Heart left ventricle (tissue), 16 donors: ENCODE data around the gene ANKRD22. TPM values are rescaled to one million over a fixed set of nuclear protein-coding genes. Genes with fewer than 3 reads are reported as not detected.

Experiments
- ATAC-seq, 4 donors: fragments of 200-7000 bp; cut with Tn5 transposase; one replicate each; pipeline ENCODE4 v1.9.1; 2020 to 2022; ENCODE audit warnings: moderate library complexity in 4 of 4, mild to moderate bottlenecking in 3 of 4, moderate number of reproducible peaks in 1 of 4
- DNase-seq, 5 donors: peaks; one replicate each; pipeline ENCODE4 v3.0.0-alpha.2; 2020
- H3K27ac ChIP-seq, 12 donors: fragments of 200-600 bp; sonication (generic) in 4 of 12; one replicate each; pipeline versions ENCODE4 v1.5.0 to v1.8.0; 2016 to 2022; ENCODE audit warnings: mild to moderate bottlenecking in 2 of 12
- H3K27me3 ChIP-seq, 9 donors: fragments of 200-600 bp; sonication (generic) in 2 of 9; one replicate each; pipeline versions ENCODE4 v1.5.1 to v1.8.0; 2016 to 2022; ENCODE audit warnings: mild to moderate bottlenecking in 3 of 9
- H3K36me3 ChIP-seq, 9 donors: fragments of 200-600 bp; sonication (generic) in 2 of 9; one replicate each; pipeline versions ENCODE4 v1.5.0 to v1.8.0; 2018 to 2022; ENCODE audit warnings: mild to moderate bottlenecking in 2 of 9
- H3K4me1 ChIP-seq, 12 donors: fragments of 200-600 bp; sonication (generic) in 4 of 12; one replicate each; pipeline versions ENCODE4 v1.5.0 to v1.8.0; 2016 to 2022; ENCODE audit warnings: mild to moderate bottlenecking in 3 of 12
- H3K4me3 ChIP-seq, 12 donors: fragments of 200-600 bp; sonication (generic) in 4 of 12; one replicate each; pipeline versions ENCODE4 v1.5.0 to v1.8.0; 2017 to 2022; ENCODE audit warnings: mild to moderate bottlenecking in 9 of 12, moderate library complexity in 4 of 12
- H3K9me3 ChIP-seq, 12 donors: fragments of 200-600 bp; sonication (generic) in 4 of 12; one replicate each; pipeline versions ENCODE4 v1.5.0 to v1.8.0; 2016 to 2022; ENCODE audit warnings: mild to moderate bottlenecking in 1 of 12
- CTCF ChIP-seq, 12 donors: fragments of 200-600 bp; sonication (generic) in 4 of 12; IDR thresholded peaks; one replicate each; pipeline versions ENCODE4 v1.5.0 to v1.8.0; 2018 to 2022; ENCODE audit warnings: antibody characterized with exemption in 12 of 12, mild to moderate bottlenecking in 5 of 12
- POLR2A ChIP-seq, 2 donors: fragments of 450-650 bp; IDR thresholded peaks; one replicate each; pipeline ENCODE4 v1.6.1; 2017; ENCODE audit warnings: antibody characterized with exemption in 2 of 2, mild to moderate bottlenecking in 2 of 2, moderate library complexity in 2 of 2
- WGBS, 4 donors: extraction: QIAGEN DNeasy Blood & Tissue Kit in 2 of 4; methylation state at CpG; one replicate each; pipeline versions ENCODE4 v1.1.5 to v1.1.7; 2013 to 2018; 5-methylcytosine and 5-hydroxymethylcytosine counted together
- intact Hi-C, 10 donors: fragments of 100-400 bp; cut with DNase I; formaldehyde crosslinking; loops; one replicate each; pipeline versions ENCODE4 v1.11.1 to v1.14.2; 2022
- polyA plus RNA-seq, 2 donors: library from polyadenylated mRNA; stranded (reverse); fragments of 200-250 nt; gene quantifications; one replicate each; pipeline ENCODE4 v1.2.3, GENCODE V29; 2013
- total RNA-seq, 9 donors: library from RNA; depleted of rRNA in 2 of 9; stranded (reverse); fragments of >200 nt in 2 of 9; fragmentation: NEBNext Ultra II Directional in 3 of 9; extraction: Animal tissue kit (Norgen Biotek cat#: 25700) in 3 of 9; gene quantifications; one replicate each; pipeline versions ENCODE4 v1.1.0 to v1.2.4, GENCODE V29; 2016 to 2023
- donor health status: ischemic (EF 13 %, LVEDD 7.1; RV severe dilation, severe dysfunction).
- donor health status: healthy with polysubstance abuse.
- donor health status: DM: no; HTN: yes; CAD: no.
- donor health status: DM: no; HTN: no; CAD: no.
- donor health status: ischemic (EF 25% LVEDD 6.9; RV normal size, moderate dysfunction).
- donor health status: ischemic (EF 25% LVEDD 5.7; RV mildly dilated, moderate dysfunction).
- donor health status: healthy.
- donor health status: DM: yes; HTN: yes; CAD: no.
- donor health status: ischemic (EF 35%, LVEDD 5.7; RV mildly dilated, moderate dysfunction).
- donor health status: nonischemic (EF 11% LVEDD 7.7; RV severe dilation, severe dysfunction).
- donor health status: DM: yes; HTN: yes; CAD: no.
- donor health status: PGD.
- donor health status: ischemic (EF 29% LVEDD 5.4; RV normal size, mild dysfunction).
- donor health status: nonischemic (EF 23%, LVEDD 6.1; RV moderate dilation, normal function).

ANKRD22 gene
- total and polyA plus RNA-seq, 11 donors: 0.12 to 5.9 (median 0.52) TPM; not detected in 8

DNA sequence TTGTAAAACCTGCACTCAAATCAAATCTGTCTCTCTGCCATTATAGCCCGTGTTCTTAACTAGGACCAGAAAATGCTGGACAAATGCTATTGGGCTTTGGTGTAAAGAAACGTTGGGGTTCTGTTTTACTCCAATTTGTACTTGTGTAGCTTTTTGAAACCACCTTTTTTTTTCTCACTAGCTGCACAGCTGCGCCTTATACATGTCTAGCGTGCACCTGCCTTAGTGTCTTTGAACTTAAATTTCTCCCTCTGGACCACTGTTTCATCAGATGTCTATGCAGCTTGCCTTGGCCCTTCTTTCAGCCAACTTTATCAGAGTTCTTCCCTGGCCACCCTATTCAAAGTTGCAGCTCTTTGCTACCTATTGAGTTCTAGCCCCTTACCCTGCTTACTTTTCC is 42.0 kb downstream of the ANKRD22 start:
- 69 to 84% (median 74%) methylated on average over 4 of the region's 4 CpGs for WGBS, 4 donors
- ATAC-seq: no peak
- intact Hi-C loops: loop anchor here in 6 of 10 donors (5.0 to 10.0 kb wide), 5 partner anchors 115 to 245 kb away; no protein-coding TSS in a partner anchor

GRCh38 chr10:88805924-88806323 is 45.7 kb downstream of the ANKRD22 start:
- intact Hi-C loops: loop anchor here in 2 of 10 donors (5.0 to 10.0 kb wide), 3 partner anchors 111 to 239 kb away; no protein-coding TSS in a partner anchor
- no peaks in the 10 kb centered on the region for H3K4me1 ChIP-seq
- H3K27me3 ChIP-seq: peaks cover 0 to 4% (median 0%) of the 10 kb centered on the region in 9 donors
- H3K9me3 ChIP-seq: no peaks in the 10 kb centered on the region
- 73 to 87% (median 78%) methylated on average over 3 of the region's 3 CpGs for WGBS, 4 donors
- no peak overlapping the region for H3K27ac ChIP-seq
- ATAC-seq (no peak), DNase-seq (no peak)
- H3K4me3 ChIP-seq: no peak overlapping the region
- H3K36me3 ChIP-seq: no peaks in the 10 kb centered on the region
- no peak for TF ChIP-seq CTCF (IDR thresholded peaks at IDR 0.05)
- no peak for TF ChIP-seq POLR2A (IDR thresholded peaks at IDR 0.05)

More for the DNA sequence above, 42.0 kb downstream of the ANKRD22 start:
- no peak for DNase-seq
- H3K4me1 ChIP-seq: no peaks in the 10 kb centered on the region
- H3K27ac ChIP-seq: no peak overlapping the region
- no peaks in the 10 kb centered on the region for H3K36me3 ChIP-seq
- H3K4me3 ChIP-seq: no peak overlapping the region
- peaks cover 0 to 8% (median 0%) of the 10 kb centered on the region in 9 donors for H3K27me3 ChIP-seq
- no peak for TF ChIP-seq POLR2A (IDR thresholded peaks at IDR 0.05)
- no peak for TF ChIP-seq CTCF (IDR thresholded peaks at IDR 0.05)
- H3K9me3 ChIP-seq: no peaks in the 10 kb centered on the region

DNA sequence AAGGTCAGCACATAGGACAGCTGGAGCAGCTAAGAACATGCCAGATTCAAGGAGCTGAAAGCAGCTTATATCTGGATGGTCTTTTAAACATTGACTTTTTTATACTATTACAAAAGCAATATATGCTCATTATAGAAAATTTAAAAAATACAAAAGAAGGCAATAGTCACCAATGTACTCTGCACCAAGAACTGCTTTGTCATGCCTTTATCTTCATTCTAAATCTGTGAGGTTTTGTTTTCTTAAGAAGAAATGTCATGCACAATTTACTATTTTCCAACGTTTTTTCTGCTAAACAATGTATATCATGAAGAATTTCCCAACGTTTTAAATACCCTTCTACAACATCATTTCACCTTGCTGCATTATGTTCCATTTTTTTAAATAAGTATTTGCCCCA is 46.3 kb downstream of the ANKRD22 start:
- intact Hi-C loops: loop anchor here in 2 of 10 donors (5.0 to 10.0 kb wide), 3 partner anchors 111 to 238 kb away; no protein-coding TSS in a partner anchor
- Histone ChIP-seq H3K36me3 (no peaks in the 10 kb centered on the region), H3K27me3 (peaks cover 0 to 4% (median 0%) of the 10 kb centered on the region in 9 donors), H3K27ac (no peak overlapping the region), H3K4me3 (no peak overlapping the region), H3K9me3 (no peaks in the 10 kb centered on the region), H3K4me1 (no peaks in the 10 kb centered on the region)
- TF ChIP-seq CTCF (IDR thresholded peaks at IDR 0.05) (no peak), POLR2A (IDR thresholded peaks at IDR 0.05) (no peak)
- DNase-seq: no peak
- ATAC-seq: no peak
- 46 to 57% (median 51%) methylated on average over 2 of the region's 2 CpGs for WGBS, 4 donors

DNA sequence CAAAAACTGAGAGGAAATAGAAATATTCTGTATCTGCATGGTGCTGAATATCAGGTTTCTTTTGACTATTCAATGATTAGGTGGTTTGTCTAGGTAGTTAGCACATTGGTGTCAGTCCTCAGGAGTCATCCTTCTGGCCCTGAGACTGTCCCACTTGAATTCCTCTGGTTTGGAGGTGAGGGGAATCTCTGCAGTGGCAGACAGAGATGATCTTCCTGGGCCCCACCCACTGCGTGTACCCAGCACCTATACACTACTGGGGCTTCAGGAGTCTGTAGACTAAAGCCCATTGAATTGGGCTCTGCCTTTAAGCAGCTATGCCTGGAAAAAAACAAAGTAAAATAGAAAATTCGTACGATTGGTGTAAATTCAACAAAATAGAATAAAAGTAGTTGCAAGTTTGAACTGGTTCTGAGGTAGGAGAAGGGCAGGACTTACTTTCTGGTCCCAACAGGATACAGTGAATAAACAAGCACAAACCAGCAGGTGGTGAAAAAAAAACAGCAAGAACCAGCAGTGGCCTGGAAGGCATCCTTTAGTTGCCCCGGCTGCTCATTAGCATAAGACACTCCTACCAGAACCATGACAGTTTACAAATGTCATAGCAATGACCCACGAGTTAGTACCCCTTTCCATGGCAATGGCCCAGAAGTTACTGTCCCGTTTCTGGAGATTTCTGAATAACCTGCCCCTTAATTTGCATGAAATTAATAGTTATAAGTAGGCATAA is 47.4 kb downstream of the ANKRD22 start:
- 52 to 57% (median 55%) methylated on average over 6 of the region's 6 CpGs for WGBS, 4 donors
- no peaks in the 10 kb centered on the region for H3K9me3 ChIP-seq
- ATAC-seq (no peak), DNase-seq (no peak)
- TF ChIP-seq POLR2A (IDR thresholded peaks at IDR 0.05) (no peak), CTCF (IDR thresholded peaks at IDR 0.05) (no peak)
- intact Hi-C loops: loop anchor here in 1 of 10 donors (10.0 kb wide), 1 partner anchor 109 kb away; no protein-coding TSS in a partner anchor
- no peaks in the 10 kb centered on the region for H3K4me1 ChIP-seq
- H3K27ac ChIP-seq: no peak overlapping the region
- peaks cover 0 to 4% (median 0%) of the 10 kb centered on the region in 9 donors for H3K27me3 ChIP-seq
- H3K4me3 ChIP-seq: no peak overlapping the region
- H3K36me3 ChIP-seq: no peaks in the 10 kb centered on the region
